Caco-2 (cell line): ENCODE results near the gene MRPL42. TPM values are rescaled to one million over a fixed set of nuclear protein-coding genes. Genes with fewer than 3 reads are reported as not detected.

Experiments
- BruUV-seq: library from RNA; stranded (reverse); fragments of 400-500 nt; replicated peaks from 2 replicates; lab custom pipeline; 2021; lab: Mats Ljungman, UMichigan
- CTCF ChIA-PET: fragments of 300-600 bp; sonication (Branson Sonifier 250); formaldehyde crosslinking; loops from one replicate; lab custom pipeline; 2022; ENCODE audit warnings: antibody characterized with exemption; lab: Charles Lee
- POLR2A ChIA-PET: fragments of 300-600 bp; sonication (Branson Sonifier 250); formaldehyde crosslinking; loops from one replicate; lab custom pipeline; 2022; ENCODE audit warnings: antibody characterized with exemption; lab: Charles Lee
- DNase-seq, 2 experiments: peaks; one replicate each; pipeline versions ENCODE4 v3.0.0 to v3.0.0-alpha.2; 2020 to 2022
- H3K27me3 ChIP-seq: replicated peaks from 2 replicates; pipeline ENCODE4 v1.6.0; 2011; ENCODE audit warnings: low read length; ENCODE audit not compliant: control insufficient read depth, insufficient read depth
- H3K36me3 ChIP-seq: 2 replicates; pipeline ENCODE4 v1.5.1; 2011; ENCODE audit warnings: low read length; ENCODE audit not compliant: control insufficient read depth, insufficient read depth
- H3K4me1 ChIP-seq: fragments of 250-450 bp; sonication (Bioruptor Pico); 2 replicates; pipeline ENCODE4 v1.5.1; 2020; ENCODE audit warnings: mild to moderate bottlenecking
- H3K4me3 ChIP-seq: 2 replicates; pipeline ENCODE4 v1.5.1; 2011; ENCODE audit warnings: low read depth, mild to moderate bottlenecking, control low read depth, low read length
- H3K9me3 ChIP-seq: fragments of 250-450 bp; sonication (Bioruptor Pico); 2 replicates; pipeline ENCODE4 v1.5.1; 2020; ENCODE audit warnings: mild to moderate bottlenecking, moderate library complexity
- H3K27ac Mint-ChIP-seq: one replicate; pipeline ENCODE4 v1.8.0; 2022; ENCODE audit warnings: mixed read lengths; ENCODE audit not compliant: unreplicated experiment
- H3K27me3 Mint-ChIP-seq: one replicate; pipeline ENCODE4 v1.8.0; 2022; ENCODE audit warnings: mixed read lengths; ENCODE audit not compliant: insufficient read depth, unreplicated experiment
- H3K36me3 Mint-ChIP-seq: one replicate; pipeline ENCODE4 v1.8.0; 2022; ENCODE audit warnings: mild to moderate bottlenecking, mixed read lengths; ENCODE audit not compliant: insufficient read depth, unreplicated experiment
- H3K4me1 Mint-ChIP-seq: one replicate; pipeline ENCODE4 v1.8.0; 2022; ENCODE audit warnings: low read depth, mixed read lengths; ENCODE audit not compliant: unreplicated experiment
- H3K4me3 Mint-ChIP-seq: one replicate; pipeline ENCODE4 v1.8.0; 2022; ENCODE audit warnings: mild to moderate bottlenecking, moderate library complexity, mixed read lengths; ENCODE audit not compliant: unreplicated experiment
- H3K9me3 Mint-ChIP-seq: one replicate; pipeline ENCODE4 v1.8.0; 2022; ENCODE audit warnings: mixed read lengths; ENCODE audit not compliant: unreplicated experiment
- CTCF ChIP-seq, 2 experiments: fragments of 200-600 bp in 1 of 2; IDR thresholded peaks; 1 replicate in 1 of 2; 2 replicates in 1 of 2; pipeline versions ENCODE4 v1.5.1 to v1.8.0; 2011 to 2022; ENCODE audit warnings: antibody characterized with exemption in 1 of 2, control low read depth in 1 of 2, inconsistent platforms in 1 of 2, low read depth in 1 of 2, low read length in 1 of 2, mild to moderate bottlenecking in 1 of 2, moderate library complexity in 1 of 2; ENCODE audit not compliant: insufficient read depth in 1 of 2, severe bottlenecking in 1 of 2, unreplicated experiment in 1 of 2
- intact Hi-C: fragments of 100-400 bp; cut with micrococcal nuclease; formaldehyde crosslinking; loops from one replicate; pipeline ENCODE4 v1.10.0; 2022; ENCODE audit not compliant: unreplicated experiment
- total RNA-seq: library from RNA; stranded (reverse); gene quantifications from 2 replicates; pipeline ENCODE4 v1.2.3, GENCODE V29; 2022

The MRPL42 gene
- total RNA-seq, 1 experiment from 2014 or later, result 77.0 TPM

- BruUV-seq, result no TSS peak
- no peaks in the 10 kb centered on the region for H3K36me3 ChIP-seq
Observed at GRCh38 chr12:93448796-93449195, 18.5 kb upstream of the MRPL42 start.

GRCh38 chr12:93449277-93449676 is 18.0 kb upstream of the MRPL42 start:
- no peaks in the 10 kb centered on the region for H3K4me1 Mint-ChIP-seq
- H3K36me3 ChIP-seq, result no peaks in the 10 kb centered on the region
- no peaks in the 10 kb centered on the region for H3K4me1 ChIP-seq
- peaks cover 4% of the 10 kb centered on the region for H3K36me3 Mint-ChIP-seq
- no peaks in the 10 kb centered on the region for H3K9me3 ChIP-seq
- no peak overlapping the region for H3K4me3 ChIP-seq
- H3K27me3 Mint-ChIP-seq, result no peaks in the 10 kb centered on the region
- no peaks in the 10 kb centered on the region for H3K9me3 Mint-ChIP-seq
- CTCF ChIA-PET, result interaction anchor here (0.7 kb wide), 1 partner anchor 13 kb away, joined by 3 read pairs; no protein-coding TSS in a partner anchor
- intact Hi-C loops, result no loop called here
- no peak overlapping the region for H3K27ac Mint-ChIP-seq
- no peaks in the 10 kb centered on the region for H3K27me3 ChIP-seq
- no TSS peak for BruUV-seq
- no peak overlapping the region for H3K4me3 Mint-ChIP-seq
- no peak for DNase-seq
- no peak for TF ChIP-seq CTCF (IDR thresholded peaks at IDR 0.05; ENCODE audit: insufficient read depth in 1 of 2, low read depth in 1 of 2, low read length in 1 of 2, severe bottlenecking in 1 of 2, unreplicated experiment in 1 of 2)
- POLR2A ChIA-PET, result no interaction called here

More at GRCh38 chr12:93448796-93449195, 18.5 kb upstream of the MRPL42 start:
- no peak overlapping the region for H3K4me3 ChIP-seq
- Mint-ChIP-seq H3K9me3 (no peaks in the 10 kb centered on the region), H3K27me3 (no peaks in the 10 kb centered on the region), H3K4me1 (no peaks in the 10 kb centered on the region), H3K27ac (no peak overlapping the region), H3K4me3 (no peak overlapping the region), H3K36me3 (peaks cover 4% of the 10 kb centered on the region)
- intact Hi-C loops, result no loop called here
- CTCF ChIA-PET, result no interaction called here
- POLR2A ChIA-PET, result no interaction called here
- H3K9me3 ChIP-seq, result no peaks in the 10 kb centered on the region
- TF ChIP-seq CTCF (IDR thresholded peaks at IDR 0.05; ENCODE audit: insufficient read depth in 1 of 2, low read depth in 1 of 2, low read length in 1 of 2, severe bottlenecking in 1 of 2, unreplicated experiment in 1 of 2), result no peak
- H3K27me3 ChIP-seq, result no peaks in the 10 kb centered on the region
- H3K4me1 ChIP-seq, result no peaks in the 10 kb centered on the region
- no peak for DNase-seq

- Mint-ChIP-seq H3K4me3 (no peak overlapping the region), H3K36me3 (peaks cover 4% of the 10 kb centered on the region), H3K4me1 (no peaks in the 10 kb centered on the region), H3K9me3 (no peaks in the 10 kb centered on the region), H3K27ac (no peak overlapping the region), H3K27me3 (no peaks in the 10 kb centered on the region)
- Histone ChIP-seq H3K27me3 (no peaks in the 10 kb centered on the region), H3K4me3 (no peak overlapping the region), H3K9me3 (no peaks in the 10 kb centered on the region; the same call in 1 of the 2 replicates), H3K4me1 (no peaks in the 10 kb centered on the region), H3K36me3 (no peaks in the 10 kb centered on the region)
- BruUV-seq, result no TSS peak
- no peak for DNase-seq
- intact Hi-C loops, result no loop called here
- ChIA-PET CTCF (interaction anchor here (0.7 kb wide), 1 partner anchor 685 kb away, joined by 4 read pairs; no protein-coding TSS in a partner anchor), POLR2A (interaction anchor here (1.2 kb wide), 1 partner anchor 16 kb away, joined by 3 read pairs; no protein-coding TSS in a partner anchor)
- no peak for TF ChIP-seq CTCF (IDR thresholded peaks at IDR 0.05; ENCODE audit: insufficient read depth in 1 of 2, low read depth in 1 of 2, low read length in 1 of 2, severe bottlenecking in 1 of 2, unreplicated experiment in 1 of 2)
Observed at GRCh38 chr12:93451423-93452158, 15.7 kb upstream of the MRPL42 start.
